Activated CD4-positive, CD25-positive, alpha-beta regulatory T cell (primary cell): ENCODE data around the gene PYGB.

Experiments used
- DNase-seq, 4 experiments: peaks; one replicate each; lab custom pipeline; 2025; lab: John Stamatoyannopoulos, UW

PYGB gene

GRCh38 chr20:25216199-25216945, 31.5 kb upstream of the PYGB start:
- DNase-seq = no peak

GRCh38 chr20:25217161-25218108, 30.4 kb upstream of the PYGB start:
- no peak for DNase-seq

- no peak for DNase-seq
These were observed 29.8 kb upstream of the PYGB start for GRCh38 chr20:25218109-25218486.

DNA sequence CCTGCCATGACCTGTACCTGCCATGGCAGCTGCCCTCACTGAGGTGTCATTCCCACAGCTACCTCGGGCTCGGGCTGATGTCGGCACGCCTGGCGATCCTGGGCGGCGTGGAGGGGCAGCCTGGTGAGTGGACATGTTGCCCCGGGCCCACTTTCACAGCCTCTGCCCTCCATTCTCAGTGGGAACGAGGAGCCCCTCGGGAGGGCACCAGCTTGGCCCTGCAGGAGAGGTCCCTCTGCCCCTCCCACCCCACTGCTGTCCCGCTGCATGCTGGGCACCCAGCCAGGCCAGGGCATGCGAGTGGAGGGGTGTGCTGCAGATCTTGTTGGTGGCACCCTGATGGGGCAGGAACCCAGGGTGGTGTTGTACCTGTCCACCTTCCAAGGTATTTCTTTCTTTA, 29.4 kb upstream of the PYGB start:
- DNase-seq = no peak

- no peak for DNase-seq
These were observed 28.5 kb upstream of the PYGB start for GRCh38 chr20:25219365-25219764.

GRCh38 chr20:25220021-25220730, 27.7 kb upstream of the PYGB start:
- DNase-seq = no peak

GRCh38 chr20:25220810-25221591, 26.9 kb upstream of the PYGB start:
- no peak for DNase-seq

DNA sequence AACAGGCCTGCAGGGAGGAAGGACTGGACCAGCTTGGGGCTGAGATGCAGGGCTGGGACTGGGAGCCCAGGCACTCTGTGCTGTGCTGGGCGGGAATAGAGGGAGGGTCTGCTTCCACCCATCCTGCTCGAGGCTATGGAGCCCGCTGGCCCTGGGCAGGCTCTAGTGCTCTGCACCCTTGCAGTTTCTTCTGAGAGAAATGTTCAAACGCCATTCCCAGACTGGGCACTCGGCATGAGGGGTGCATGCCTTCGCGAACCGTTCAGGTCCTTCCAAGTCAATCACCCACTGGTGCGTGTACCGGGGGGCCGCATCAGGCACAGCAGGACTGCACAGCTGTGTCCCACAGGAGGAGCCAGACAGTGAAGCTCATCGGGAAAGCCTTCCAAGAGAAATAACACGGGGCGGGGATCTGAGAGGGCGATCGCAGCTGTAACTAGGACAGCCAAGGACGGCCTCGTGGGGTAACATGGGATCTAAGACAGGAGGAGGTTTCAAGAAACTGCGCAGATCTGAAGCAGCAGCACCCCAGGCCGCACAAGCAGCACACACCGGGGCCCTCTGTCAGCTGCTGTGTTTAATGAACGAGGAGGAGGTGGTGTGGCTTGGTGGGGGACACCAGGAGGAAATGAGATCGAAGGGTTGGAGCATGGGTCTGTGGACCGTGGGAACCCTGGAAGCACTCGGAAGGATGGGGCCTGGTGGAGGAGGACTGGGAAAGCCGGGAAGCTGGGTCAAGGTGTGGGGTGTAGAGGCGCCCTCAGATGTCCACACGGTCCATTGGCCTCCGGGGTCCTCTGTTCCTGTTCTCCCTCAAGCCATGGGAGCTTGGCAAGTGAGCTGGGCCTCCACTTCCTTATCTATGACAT, 26.1 kb upstream of the PYGB start:
- DNase-seq = no peak

DNA sequence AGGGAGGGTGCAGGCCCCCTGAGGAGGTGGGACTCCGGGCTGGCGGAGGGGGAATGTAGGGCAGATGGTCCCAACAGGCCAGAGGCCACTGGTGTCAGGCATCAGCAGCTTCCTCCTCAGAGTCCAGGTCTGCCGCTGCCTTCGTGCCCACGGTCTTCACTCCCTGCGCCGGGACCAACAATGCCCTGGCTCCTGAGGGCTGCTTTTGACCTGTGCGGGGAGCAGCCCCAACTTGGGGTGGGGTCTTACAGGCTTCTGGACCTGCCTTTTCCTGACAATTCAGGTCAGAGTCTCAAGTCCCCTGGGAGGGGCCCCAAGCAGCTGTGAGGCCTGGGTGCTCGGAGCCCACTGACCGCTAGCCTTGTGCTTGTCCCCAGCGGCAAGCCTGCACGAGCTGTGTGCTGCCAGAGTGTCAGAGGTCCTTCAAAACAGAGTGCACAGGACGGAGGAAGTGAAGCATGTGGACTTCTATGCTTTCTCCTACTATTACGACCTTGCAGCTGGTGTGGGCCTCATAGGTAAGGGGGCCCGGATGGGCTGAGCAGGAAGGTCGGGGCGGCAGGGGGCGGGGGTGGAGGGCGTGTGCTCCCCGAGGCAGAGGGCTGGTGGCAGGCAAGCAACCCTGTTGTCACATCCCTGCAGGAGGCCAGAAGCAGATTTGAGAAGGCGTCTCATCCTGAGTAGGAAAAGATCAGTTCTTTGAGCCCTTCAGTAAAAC, 25.3 kb upstream of the PYGB start:
- no peak for DNase-seq

DNA sequence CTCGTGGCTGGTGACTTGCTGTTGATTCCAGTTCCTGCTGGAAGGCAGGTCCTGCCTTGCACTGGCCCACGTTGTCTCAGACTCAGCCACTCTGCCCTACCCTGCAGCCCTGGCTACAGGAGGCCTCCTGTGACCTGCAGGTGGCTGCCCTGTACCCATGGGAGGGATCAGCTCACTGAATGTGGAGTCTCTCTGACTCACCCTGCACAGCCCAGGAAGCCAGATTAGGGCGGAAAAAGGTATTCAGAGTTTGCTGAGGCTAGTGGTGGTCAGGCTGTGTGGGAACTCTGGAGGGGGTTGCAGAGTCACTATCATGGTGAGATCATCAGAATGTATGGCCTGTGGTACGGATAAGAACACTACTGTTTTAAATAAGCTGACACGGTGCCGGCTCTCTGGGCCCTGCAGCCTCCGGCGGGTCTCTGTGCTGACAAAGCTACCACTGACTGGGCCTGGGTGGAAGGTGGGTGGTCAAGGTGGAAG, 24.7 kb upstream of the PYGB start:
- DNase-seq = no peak

DNA sequence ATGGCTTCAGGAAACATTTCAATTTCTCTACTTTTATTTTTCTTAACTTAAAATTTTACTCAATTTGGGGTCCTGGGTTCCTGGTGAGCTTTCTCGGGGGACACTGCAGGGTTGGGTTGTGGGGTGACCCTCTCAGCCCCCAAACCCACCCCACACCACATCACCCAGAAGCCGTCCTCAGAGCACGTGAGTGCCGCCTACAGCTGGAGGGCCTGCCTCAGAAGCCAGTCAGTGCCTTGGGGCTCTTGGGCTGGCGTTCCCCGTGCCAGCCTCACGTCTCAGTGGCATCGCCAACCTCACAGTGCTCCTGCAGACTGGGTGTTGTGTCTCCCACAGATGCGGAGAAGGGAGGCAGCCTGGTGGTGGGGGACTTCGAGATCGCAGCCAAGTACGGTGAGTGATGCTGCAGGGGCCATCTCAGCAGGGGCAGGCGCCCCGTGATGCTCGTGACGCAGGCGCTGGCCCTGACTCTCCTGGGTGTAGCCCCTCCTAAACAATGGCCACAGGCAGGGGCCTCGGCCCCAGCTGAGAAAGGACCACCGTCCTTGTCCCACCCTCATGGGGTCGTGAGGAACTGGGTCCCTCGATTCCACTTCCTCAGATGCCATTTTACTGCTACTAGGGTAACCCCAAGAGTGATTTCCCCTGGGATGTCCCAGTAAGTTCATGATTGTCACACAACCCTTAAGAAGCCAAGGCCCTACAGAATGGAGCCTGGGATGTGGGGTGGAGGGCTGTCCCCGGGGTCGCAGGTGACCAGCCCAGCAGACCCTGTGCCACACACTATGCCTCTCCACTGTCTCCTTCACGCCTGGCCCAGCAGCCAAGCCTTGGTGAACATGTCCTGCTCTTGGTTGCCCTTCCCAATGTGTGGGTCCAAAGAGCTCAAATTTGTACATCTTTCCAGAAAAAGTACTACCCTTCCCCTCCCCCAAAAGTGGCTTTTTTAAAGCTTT, 23.8 kb upstream of the PYGB start:
- no peak for DNase-seq

DNA sequence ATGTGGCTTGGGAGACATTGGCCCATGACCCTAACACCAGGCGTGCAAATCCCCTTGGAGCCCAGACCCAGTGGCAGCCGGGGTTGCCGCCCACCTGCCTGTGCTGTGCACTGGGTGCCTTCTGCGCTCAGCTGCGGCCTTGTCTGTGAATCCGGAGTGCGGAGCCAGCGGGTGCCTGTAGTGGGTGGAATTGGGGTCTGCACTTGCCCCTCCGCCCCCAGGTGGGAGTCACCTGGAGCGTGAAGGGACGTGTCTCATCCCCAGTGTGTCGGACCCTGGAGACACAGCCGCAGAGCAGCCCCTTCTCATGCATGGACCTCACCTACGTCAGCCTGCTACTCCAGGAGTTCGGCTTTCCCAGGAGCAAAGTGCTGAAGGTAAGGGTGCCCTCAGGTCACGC, 22.9 kb upstream of the PYGB start:
- DNase-seq = no peak

- no peak for DNase-seq
These were observed 22.0 kb upstream of the PYGB start for GRCh38 chr20:25225642-25226432.

GRCh38 chr20:25226433-25227316, 21.2 kb upstream of the PYGB start:
- no peak for DNase-seq

- no peak for DNase-seq
These were observed 20.5 kb upstream of the PYGB start for GRCh38 chr20:25227317-25227831.

DNA sequence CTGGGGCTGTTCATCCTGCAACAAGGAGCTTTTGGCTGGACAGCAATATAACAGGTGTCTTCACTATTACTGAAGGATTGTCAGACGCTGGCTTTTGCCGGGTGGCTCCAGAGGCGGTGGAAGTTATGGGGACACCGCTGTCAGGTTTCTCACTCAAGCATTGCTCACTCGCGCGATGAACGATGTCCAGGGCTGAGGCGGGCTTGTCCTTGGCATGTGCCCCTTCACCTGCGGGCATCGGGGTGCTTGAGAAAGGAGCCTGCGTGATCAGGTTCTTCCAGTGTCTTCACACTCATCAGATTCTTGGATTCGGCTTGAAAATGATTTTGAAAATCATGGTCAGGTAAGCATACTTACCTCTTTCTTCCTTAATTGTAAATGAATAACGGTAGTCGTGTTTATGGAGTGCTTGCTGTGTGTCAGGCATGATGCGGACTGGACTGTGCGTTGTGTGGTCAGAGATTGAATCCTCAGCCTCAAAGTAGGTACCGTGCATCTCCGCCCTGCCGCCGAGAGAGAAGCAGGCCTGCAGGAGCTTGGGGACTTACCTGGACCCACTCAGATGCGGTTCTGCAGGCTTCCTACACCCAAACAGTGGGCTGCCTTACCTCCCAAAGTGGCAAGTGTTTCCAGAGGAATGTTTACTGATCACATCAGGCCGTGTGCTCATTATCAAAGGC, 18.3 kb upstream of the PYGB start:
- no peak for DNase-seq
